OCI-M2 (cell line): Measurements from ENCODE around the gene FN3K.
A peak's percentile ranks its signal among the peaks of the same experiment; 100 is the strongest.
"Not testable (repeated sequence)": the region's sequence is repeated elsewhere in the genome, so short reads cannot be mapped to it uniquely, and the experiment has no call there.

Source experiments
- DNase-seq: peaks from one replicate; lab custom pipeline; 2025; ENCODE audit not compliant: unreplicated experiment; lab: John Stamatoyannopoulos, UW

Gene FN3K

GRCh38 chr17:82772026-82772425 lies 36.6 kb downstream of the FN3K start:
- DNase-seq: no peak

GRCh38 chr17:82774456-82774855 lies 39.0 kb downstream of the FN3K start:
- DNase-seq: not testable (repeated sequence)

GRCh38 chr17:82775001-82775823 lies 39.8 kb downstream of the FN3K start:
- no peak for DNase-seq

GRCh38 chr17:82776454-82776853 lies 41.0 kb downstream of the FN3K start:
- no peak for DNase-seq

GRCh38 chr17:82777778-82778375 lies 42.5 kb downstream of the FN3K start:
- DNase-seq: not testable (repeated sequence)

GRCh38 chr17:82779541-82779940 lies 44.1 kb downstream of the FN3K start:
- DNase-seq: no peak

- no peak for DNase-seq
These were observed 44.8 kb downstream of the FN3K start for GRCh38 chr17:82780195-82780594.

- no peak for DNase-seq
These were observed 45.8 kb downstream of the FN3K start for GRCh38 chr17:82780971-82781893.

GRCh38 chr17:82781894-82782274 lies 46.5 kb downstream of the FN3K start:
- DNase-seq: peak; percentile 7

GRCh38 chr17:82782657-82783207 lies 47.3 kb downstream of the FN3K start:
- no peak for DNase-seq

- no peak for DNase-seq
These were observed 48.1 kb downstream of the FN3K start for GRCh38 chr17:82783498-82783897.

GRCh38 chr17:82785581-82785980 lies 50.2 kb downstream of the FN3K start:
- not testable (repeated sequence) for DNase-seq

GRCh38 chr17:82786427-82786826 lies 51.0 kb downstream of the FN3K start:
- DNase-seq: no peak

- DNase-seq: no peak
These were observed 51.9 kb downstream of the FN3K start for GRCh38 chr17:82787081-82787848.

GRCh38 chr17:82788206-82789001 lies 53.0 kb downstream of the FN3K start:
- no peak for DNase-seq

- no peak for DNase-seq
These were observed 53.7 kb downstream of the FN3K start for GRCh38 chr17:82789051-82789592.

GRCh38 chr17:82789806-82790205 lies 54.4 kb downstream of the FN3K start:
- DNase-seq: no peak

GRCh38 chr17:82790391-82790790 lies 55.0 kb downstream of the FN3K start:
- no peak for DNase-seq

GRCh38 chr17:82791532-82791931 lies 56.1 kb downstream of the FN3K start:
- DNase-seq: no peak
